ENCODE results near the gene KLF13.

DNA sequence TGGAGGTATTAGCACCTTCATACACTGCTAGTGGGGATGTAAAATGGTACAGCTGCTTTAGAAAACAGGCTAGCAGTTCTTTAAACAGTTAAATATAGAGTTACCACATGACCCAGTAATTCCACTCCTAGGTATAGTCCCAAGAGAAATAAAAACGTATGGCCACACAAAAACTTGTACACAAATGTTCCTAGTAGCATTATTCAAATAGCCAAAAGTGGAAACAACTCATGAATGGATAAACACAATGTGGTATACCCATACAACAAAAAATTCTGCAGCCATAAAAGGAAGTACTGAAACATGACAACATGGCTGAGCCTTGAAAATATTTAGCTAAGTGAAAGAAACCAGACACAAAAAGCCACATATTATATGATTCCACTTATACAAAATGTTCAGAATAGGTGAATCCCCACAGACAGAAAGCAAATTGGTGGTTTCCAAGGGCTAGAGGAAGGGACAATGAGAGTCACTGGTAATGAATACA, 40.8 kb upstream of the KLF13 start:
- no peak for TF ChIP-seq POLR2AphosphoS5 (IDR thresholded peaks at IDR 0.05; ENCODE audit: low read depth, low read length)
- no peak for TF ChIP-seq SPI1 (IDR thresholded peaks at IDR 0.05; ENCODE audit: low read depth, low read length)
- TF ChIP-seq POLR2A (IDR thresholded peaks at IDR 0.05; ENCODE audit: low read depth, low read length), result no peak
- no peak for TF ChIP-seq TAF1 (IDR thresholded peaks at IDR 0.05; ENCODE audit: low read depth, low read length)
